Thoracic aorta (tissue), 2 donors: ENCODE data around the gene WFDC1. TPM values are rescaled to one million over a fixed set of nuclear protein-coding genes. Genes with fewer than 3 reads are reported as not detected.

Experiments used
- ATAC-seq: fragments of 150-250 bp; one replicate; pipeline ENCODE4 v1.8.0; 2017; ENCODE audit warnings: low read depth; ENCODE audit not compliant: insufficient number of reproducible peaks, low FRiP score
- DNase-seq: peaks from one replicate; pipeline ENCODE4 v3.0.0-alpha.2; 2020; ENCODE audit warnings: low spot score
- H3K27ac ChIP-seq, 2 donors: fragments of 200-600 bp; sonication (generic); 1 replicate in 1 of 2; 2 replicates in 1 of 2; pipeline ENCODE4 v1.5.1; 2016; ENCODE audit warnings: mild to moderate bottlenecking in 2 of 2, moderate library complexity in 2 of 2
- H3K27me3 ChIP-seq: fragments of 200-600 bp; sonication (generic); replicated peaks from 2 replicates; pipeline ENCODE4 v1.6.0; 2016; ENCODE audit warnings: mild to moderate bottlenecking; ENCODE audit not compliant: insufficient read depth
- H3K36me3 ChIP-seq: fragments of 200-600 bp; sonication (generic); one replicate; pipeline ENCODE4 v1.5.1; 2016
- H3K4me1 ChIP-seq, 2 donors: fragments of 200-600 bp; sonication (generic); 1 replicate in 1 of 2; 2 replicates in 1 of 2; pipeline versions ENCODE4 v1.5.1 to v1.6.0; 2016; ENCODE audit warnings: low read depth in 2 of 2, mild to moderate bottlenecking in 1 of 2; ENCODE audit not compliant: control insufficient read depth in 1 of 2
- H3K4me3 ChIP-seq: fragments of 200-600 bp; sonication (generic); 2 replicates; pipeline ENCODE4 v1.5.1; 2016; ENCODE audit warnings: mild to moderate bottlenecking
- H3K9me3 ChIP-seq: fragments of 200-600 bp; sonication (generic); 2 replicates; pipeline ENCODE4 v1.5.1; 2016
- CTCF ChIP-seq: fragments of 200-600 bp; sonication (generic); IDR thresholded peaks from one replicate; pipeline ENCODE4 v1.5.1; 2019; ENCODE audit warnings: antibody characterized with exemption
- total RNA-seq, 2 donors: library from RNA; depleted of rRNA; stranded (reverse); fragments of >200 nt; gene quantifications; one replicate each; pipeline versions ENCODE4 v1.1.0 to v1.2.3, GENCODE V29; 2016

Gene WFDC1
- total RNA-seq, 2 donors from 2014 or later = 4.6 to 203 TPM

DNA sequence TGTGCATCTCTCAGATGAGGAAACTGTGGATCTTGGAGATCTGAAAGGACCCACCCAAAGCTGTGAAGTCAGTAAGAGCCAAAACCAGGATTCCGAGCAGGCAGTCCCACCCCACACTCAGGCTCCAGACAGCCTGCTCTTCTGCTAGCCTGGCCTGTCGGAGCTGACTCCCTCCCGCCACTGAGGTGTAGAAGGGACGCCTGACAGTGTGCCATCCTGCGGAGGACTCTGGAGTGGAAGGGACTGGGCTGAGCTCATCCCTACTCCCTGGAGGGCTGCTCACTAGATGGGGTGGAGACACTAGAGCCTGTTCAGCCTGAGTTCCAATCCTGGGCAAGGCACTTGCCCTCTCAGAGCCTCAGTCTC, 36.0 kb downstream of the WFDC1 start:
- Histone ChIP-seq H3K27me3 (no peaks in the 10 kb centered on the region), H3K36me3 (no peaks in the 10 kb centered on the region), H3K27ac (no peak overlapping the region), H3K4me1 (no peaks in the 10 kb centered on the region), H3K9me3 (no peaks in the 10 kb centered on the region), H3K4me3 (no peak overlapping the region)
- no peak for TF ChIP-seq CTCF
- DNase-seq = no peak
- ATAC-seq = no peak

DNA sequence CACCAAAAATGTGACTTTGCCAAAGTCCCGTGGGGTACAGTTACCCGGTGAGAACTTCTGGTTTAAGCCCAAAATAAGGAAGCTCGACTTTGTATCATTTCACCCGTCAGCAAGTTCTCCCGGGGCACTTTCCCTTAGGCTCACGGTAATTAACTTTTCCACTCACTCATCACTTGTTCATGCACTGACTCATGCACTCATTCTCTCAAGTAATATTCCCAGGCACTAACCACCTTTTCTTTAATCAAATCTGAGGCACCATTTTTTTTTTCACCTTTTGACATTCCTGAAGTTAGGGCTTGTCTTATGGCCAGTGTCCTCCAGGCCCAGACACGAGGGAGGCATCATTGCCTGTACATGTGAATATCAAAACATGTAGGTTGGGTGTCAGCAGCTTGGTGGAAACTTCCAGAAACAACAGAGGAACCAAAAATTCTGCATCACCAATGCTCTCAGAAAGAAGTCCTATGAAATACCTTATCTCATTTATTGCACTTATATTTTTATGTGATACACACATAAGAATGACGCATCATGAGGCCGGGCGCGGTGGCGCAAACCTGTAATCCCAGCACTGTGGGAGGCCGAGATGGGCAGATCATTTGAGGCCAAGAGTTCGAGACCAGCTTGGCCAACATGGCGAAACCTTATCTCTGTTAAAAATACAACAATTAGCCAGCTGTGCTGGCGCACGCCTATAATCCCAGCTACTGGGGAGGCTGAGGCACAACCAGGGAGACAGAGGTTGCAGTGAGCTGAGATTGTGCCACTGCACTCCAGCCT, 37.5 kb downstream of the WFDC1 start:
- Histone ChIP-seq H3K27ac (no peak overlapping the region), H3K27me3 (no peaks in the 10 kb centered on the region), H3K36me3 (no peaks in the 10 kb centered on the region), H3K4me3 (no peak overlapping the region), H3K9me3 (no peaks in the 10 kb centered on the region), H3K4me1 (no peaks in the 10 kb centered on the region)
- no peak for DNase-seq
- TF ChIP-seq CTCF = no peak
- no peak for ATAC-seq

GRCh38 chr16:84332975-84333684, 38.5 kb downstream of the WFDC1 start:
- Histone ChIP-seq H3K9me3 (no peaks in the 10 kb centered on the region), H3K27me3 (no peaks in the 10 kb centered on the region), H3K4me1 (no peaks in the 10 kb centered on the region), H3K27ac (no peak overlapping the region), H3K4me3 (no peak overlapping the region), H3K36me3 (no peaks in the 10 kb centered on the region)
- DNase-seq (no peak), ATAC-seq (no peak)
- TF ChIP-seq CTCF = no peak

DNA sequence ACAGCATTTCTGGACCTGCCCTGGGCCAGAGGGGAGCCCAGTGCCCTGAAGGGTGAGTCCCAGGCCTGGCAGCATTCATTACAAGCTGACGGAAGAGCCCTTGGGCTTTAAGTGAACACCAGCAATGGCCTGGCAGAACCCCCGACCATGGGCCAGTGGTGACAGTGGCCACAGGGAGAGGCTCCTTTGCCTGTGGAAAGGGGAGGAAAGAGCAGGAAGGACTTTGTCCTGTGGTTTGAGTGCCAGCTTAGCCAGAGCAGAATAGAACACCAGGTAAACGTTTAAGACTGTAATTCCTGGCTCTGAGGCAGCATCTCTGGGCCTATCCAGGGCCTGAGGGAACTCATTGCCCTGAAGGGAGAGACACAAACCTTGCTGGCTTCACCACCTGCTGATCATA, 39.4 kb downstream of the WFDC1 start:
- ATAC-seq (no peak), DNase-seq (no peak)
- H3K27ac ChIP-seq = no peak overlapping the region

More for the DNA sequence above, 39.4 kb downstream of the WFDC1 start:
- H3K27me3 ChIP-seq = no peaks in the 10 kb centered on the region
- no peaks in the 10 kb centered on the region for H3K36me3 ChIP-seq
- no peaks in the 10 kb centered on the region for H3K9me3 ChIP-seq
- H3K4me1 ChIP-seq = no peaks in the 10 kb centered on the region
- TF ChIP-seq CTCF = no peak
- no peak overlapping the region for H3K4me3 ChIP-seq
